8988T (cell line): ENCODE results near the gene CLBA1.

Source experiments
- DNase-seq: peaks from one replicate; pipeline ENCODE4 v3.0.0; 2011

Gene CLBA1

DNA sequence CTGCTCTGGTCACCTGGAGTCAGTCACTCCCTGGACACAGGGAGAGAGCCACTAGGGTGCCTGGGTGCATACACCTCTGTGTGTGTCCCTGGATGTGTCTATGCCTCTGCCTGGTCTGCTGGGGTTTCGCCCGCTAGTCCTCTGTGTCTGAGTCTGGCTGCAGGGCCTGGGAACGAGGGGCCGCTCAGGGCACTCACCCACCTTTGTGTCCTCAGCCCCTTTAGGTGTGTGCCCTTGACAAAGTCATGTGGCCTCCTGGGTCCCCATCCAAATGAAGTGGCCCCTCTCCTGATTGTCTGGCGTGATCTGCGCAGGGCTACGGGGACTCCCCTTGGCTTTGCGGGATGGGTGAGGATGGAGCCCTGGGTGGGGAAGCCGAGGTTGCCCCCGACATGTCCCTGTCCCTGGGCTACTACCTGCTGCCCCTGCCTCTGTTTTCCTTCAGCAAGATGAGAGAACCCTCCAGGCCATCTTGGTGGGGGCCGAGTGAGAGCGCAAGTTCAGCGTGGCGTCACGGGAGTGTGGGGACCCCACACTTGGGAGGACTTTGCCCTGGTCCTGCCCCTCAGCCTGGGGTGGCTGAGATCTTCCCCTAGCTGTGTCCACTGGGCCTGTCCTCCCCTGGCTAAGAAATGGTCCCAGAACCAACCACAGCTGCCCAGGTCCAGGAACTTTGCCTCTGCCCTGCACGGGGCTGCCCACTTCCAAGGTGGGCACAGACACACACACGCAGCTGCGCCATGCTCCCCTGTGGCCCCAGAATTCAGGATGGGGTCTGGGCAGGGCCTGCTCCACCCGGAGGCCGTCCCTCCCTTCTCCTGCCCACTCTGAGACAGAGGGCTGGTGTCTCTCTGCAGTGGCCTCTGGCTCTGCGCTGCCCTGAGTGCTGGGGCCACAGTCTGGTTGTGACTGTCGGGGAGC, 4.7 kb upstream of the CLBA1 start:
- DNase-seq: no peak

DNA sequence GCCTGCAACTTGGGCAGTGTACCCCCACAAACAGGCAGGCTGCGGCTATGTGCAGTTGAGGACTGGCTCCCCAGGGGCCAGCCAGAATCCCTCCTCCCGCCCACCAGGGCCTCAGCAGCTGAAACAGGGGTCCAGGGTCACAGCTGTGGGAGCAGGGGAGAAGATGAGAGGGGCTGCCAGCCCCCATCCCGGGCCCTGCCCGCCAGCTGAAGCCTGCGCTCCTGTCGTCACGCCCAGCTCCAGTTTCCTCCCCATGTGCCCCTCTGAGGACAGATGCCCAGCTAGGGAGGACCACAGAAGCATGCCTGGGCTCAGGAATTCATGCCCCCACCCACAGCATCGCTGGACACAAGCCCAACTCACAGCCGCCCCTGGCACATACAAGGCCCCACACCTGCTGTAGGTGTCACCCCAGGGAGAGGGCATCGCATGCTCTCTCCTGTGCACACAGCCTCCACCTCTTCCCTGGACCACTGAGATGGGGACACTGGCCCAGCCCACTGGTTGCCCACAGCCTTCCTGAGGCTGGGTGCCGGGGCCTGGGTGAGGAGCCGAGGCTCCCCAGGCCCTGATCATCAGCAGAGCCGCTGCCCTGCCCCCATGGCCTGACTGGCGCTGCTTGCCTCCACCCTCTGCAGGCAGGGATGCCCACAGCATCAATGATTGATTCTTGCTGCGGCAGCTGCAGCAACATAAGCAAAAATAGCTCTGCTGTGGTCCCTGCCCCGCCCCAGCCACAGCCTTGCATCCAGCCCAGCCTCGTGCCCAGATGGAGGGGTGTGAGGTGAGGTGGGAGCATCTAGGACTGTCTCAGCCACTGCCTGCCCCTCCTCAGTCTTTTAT, 3.7 kb upstream of the CLBA1 start:
- DNase-seq: no peak

DNA sequence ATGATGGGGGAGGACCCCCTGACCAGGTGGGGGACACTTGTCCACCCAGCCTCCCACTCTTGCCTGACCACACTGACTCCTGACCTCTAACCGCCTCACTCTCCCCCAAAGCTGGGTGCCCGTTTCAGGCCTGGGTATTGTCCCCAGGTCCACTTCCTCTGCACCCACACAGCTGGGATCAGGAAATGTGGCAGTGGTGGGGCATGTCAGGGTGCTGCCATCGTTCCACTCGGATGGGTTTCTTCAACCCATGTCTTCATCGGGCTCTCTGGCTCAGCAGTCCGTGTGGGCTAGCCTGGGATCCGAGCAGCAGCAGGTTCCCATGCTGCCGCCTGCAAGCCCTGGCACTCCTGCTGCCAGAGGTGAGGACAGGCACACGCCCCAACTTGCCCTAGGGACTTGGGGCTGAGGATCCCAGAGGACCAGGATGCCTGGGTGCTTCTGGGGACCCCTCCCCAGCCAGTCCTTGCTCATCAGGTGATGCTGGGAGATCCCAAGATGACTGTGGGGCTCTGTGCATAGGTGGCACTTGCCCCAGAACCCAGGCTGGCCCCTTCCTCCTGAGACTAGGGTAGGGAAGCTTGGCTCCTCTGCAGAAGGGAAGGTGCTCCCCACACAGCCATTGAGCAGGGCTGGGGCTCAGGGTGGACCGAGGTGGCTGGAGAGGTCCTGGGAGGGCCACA, 2.9 kb upstream of the CLBA1 start:
- no peak for DNase-seq

DNA sequence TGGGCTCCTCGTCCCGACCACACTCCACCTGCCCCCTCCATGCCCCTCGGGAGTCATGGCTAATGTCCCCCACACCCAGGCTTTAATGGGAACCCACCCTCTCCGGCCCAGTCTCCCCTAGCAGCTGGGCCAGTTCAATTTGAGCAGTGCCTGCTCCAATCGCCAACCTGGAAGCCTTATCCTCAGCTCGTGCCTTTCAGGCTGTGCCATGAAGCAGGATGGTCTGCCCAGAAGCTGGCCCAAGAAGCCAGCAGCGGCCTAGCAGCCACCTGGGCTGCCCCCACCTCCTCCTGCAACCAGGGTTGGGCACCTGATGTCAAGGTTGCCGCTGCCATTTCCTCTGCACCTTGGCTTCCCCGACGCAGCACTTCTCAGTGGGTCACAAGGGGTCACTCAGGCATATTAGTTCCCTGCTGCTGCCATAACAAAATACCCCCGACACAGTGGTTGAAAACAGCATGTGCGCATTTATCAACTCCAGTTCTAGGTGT, 2.3 kb upstream of the CLBA1 start:
- no peak for DNase-seq

DNA sequence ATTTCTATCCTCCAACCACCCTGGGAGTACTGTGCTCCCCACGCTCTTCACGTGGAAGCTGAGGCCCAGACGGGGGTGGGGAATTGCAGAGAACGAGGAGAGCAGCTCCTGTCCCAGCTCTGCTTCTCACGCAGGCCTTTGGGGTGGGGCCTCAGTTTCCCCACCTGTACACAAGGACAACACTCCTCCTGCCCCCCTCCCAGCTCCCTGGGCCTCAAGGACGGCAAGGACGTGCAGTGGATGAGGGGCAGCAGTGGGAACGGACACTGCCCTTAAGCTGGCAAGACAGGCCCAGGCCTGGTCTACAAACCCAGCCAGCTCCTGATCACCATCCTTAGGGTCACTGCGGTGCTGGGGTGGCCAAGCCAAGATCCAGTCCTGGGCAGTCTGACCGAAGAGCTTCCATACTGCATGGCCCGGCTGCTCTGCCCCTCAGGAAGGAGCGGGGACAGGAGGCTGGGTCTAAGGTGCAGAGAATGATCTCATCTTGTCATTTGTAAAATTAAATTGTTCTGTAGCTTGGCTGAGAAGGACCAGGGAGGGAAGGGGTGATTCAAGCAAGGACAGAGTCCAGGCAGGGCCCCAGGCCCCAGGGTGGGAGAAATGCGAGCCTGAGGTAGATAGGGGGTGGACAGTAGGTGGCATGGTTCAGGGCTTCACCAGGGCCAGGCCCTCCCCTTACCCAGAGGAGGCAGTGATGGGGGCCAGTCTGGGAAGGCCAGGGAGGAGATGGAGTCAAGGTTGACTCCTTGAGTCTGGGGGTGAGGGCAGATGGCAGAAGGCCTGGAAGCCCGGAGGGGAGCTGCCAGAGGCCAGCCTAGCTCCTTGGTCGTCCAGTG, 1.3 kb upstream of the CLBA1 start:
- DNase-seq: no peak

GRCh38 chr14:104986487-104987164, 1.0 kb downstream of the CLBA1 start:
- DNase-seq: no peak

DNA sequence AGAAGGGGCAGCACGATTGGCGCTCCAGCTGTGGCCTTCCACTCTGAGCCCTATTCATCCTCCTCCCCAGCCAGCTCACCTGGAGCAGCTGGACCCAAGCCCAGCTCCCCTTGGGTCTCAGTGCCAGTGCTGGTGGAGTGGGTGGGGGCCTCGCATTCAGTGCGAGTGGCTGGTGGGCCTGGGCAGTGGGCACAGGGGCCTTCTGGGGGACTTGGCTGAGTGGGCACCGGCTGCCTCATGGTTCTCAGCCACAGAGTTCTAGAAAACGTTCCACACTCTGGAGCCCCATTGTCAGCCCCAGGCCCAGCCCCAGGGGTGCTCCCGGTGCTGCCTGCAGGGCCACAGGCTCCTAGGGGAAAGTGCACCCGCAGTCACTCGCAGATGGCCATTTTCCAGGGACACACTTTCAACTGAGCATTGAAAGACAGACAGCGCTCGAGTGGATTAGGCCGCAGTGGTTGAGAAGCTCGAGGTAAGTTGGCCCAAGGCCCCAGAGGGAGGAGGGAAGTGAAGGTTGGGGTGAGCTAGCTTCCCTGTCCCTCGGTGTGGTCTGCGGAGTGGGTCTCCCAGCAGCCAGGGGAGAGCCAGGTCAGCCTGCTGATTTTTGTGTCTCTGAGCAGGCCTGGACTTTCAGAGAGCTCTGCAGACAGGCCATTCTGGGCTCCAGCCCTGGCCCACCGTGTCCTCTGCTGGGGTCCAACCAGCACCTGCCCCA, 3.8 kb downstream of the CLBA1 start:
- no peak for DNase-seq

DNA sequence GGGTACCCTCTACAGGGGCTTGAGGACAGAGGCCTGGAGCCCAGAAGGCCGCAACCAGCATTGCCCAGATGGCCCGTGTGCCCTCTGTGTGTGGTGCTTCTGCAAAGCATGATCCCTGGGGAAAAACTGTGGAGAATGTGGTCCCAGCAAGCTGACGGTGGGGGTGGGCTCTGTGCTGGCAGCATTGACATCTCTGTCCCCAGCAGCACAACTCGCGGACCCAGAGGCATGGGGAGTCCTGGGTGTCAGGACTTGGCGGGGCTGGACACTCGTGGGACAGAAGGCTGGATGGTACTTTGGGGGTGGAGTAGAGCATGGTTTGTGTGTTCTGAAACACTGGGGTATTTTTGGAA, 4.3 kb downstream of the CLBA1 start:
- no peak for DNase-seq

- no peak for DNase-seq
Measured at GRCh38 chr14:104991896-104992230, 6.3 kb downstream of the CLBA1 start.

DNA sequence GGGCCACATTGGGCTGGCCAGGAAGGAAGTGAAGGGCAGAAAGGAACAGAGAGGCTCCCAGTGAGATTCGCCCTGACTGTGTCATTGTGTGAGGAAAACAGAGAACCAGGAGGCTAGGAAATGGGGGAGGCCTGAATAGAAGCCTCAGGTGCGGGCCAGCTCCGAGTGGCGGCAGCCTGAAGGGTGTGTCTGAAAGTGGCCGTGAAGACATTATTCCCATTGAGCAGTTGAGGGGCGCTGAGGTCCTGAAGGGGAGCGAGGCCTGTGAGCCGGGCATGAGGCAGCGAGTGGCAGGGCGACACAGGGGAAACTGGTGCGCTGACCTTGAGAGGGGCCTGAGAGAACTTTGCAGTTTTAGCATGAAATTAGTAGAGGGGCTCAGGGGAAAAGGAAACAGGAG, 6.9 kb downstream of the CLBA1 start:
- no peak for DNase-seq

GRCh38 chr14:104993306-104993705, 7.7 kb downstream of the CLBA1 start:
- no peak for DNase-seq

DNA sequence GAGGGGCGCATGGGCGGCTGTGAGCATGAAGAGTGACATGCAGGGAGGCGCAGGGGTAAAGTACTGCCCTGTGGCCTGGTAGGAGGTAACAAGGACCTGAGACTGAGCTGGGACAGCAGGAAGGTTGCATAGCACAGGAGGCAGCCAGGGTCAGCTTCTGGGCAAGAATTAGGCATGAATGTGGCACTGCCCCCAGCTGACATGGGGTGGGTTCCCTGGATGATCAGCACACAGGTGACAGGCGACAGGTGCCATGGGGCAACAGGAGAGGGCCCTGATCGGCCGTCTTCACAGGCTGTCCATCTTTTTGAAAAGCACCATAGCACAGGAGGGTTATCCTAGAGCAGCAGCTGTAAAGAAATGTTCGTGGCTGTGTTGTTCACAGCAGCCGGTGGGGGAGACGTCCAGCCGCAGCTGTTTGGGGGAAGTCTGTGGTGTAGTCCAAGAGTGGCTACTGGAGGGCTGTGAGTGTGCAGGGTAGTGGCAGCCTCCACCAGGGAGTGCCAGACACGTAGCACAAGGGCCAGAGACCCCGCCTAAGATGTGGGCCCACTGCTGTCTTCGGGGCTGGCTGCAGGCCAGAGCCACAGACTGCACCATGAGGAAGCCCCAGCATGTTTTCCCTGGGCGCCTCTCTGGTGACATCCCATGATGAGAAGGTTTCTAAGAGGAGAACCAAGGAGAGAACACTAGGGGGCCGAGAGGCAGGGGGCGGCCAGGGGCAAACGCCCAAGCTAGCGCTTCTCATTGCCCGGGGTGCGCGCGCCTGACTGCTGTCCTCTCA, 8.4 kb downstream of the CLBA1 start:
- DNase-seq: no peak

GRCh38 chr14:104994978-104995377, 9.4 kb downstream of the CLBA1 start:
- DNase-seq: no peak

DNA sequence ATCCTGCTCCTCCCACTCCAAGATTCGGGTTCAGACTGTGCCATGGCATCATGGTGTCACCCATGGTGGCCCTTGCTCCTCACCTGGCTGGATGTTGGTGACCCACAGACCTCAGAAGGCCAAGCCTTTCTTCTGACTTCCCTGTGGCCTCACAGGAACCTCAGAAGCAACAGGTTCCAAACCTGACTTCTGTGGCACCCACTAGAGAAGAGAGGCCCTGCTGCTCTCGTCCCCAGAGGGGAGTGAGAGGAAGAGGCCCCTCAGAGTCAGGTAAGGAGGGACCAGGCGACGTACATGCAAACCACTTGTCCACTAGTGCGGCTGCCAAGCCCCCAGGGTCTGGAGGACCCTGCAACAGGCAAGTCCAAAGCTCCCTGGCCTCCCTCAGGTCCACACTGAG, 10.4 kb downstream of the CLBA1 start:
- DNase-seq: no peak

- DNase-seq: no peak
Measured at GRCh38 chr14:104996483-104996882, 10.9 kb downstream of the CLBA1 start.

GRCh38 chr14:104998801-104999200, 13.2 kb downstream of the CLBA1 start:
- no peak for DNase-seq

DNA sequence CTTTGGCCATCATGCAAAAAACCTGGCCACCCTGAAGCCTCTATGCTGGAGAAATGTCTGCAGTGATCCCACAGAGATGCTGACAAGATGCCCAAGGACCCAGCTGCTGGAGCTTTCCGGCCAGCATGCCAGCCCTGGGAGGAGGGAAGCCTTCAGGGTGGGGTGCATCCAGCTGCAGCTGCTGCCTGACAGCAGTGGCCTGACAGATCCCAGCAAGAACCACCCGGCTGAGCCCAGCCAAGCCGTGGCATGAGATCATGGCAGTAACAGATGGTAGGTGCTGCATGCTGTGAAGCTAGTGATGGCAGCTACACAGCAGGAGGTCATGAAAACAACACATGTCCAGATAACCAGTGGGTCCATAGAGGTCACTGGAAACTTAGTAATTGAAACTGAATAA, 13.8 kb downstream of the CLBA1 start:
- DNase-seq: no peak

DNA sequence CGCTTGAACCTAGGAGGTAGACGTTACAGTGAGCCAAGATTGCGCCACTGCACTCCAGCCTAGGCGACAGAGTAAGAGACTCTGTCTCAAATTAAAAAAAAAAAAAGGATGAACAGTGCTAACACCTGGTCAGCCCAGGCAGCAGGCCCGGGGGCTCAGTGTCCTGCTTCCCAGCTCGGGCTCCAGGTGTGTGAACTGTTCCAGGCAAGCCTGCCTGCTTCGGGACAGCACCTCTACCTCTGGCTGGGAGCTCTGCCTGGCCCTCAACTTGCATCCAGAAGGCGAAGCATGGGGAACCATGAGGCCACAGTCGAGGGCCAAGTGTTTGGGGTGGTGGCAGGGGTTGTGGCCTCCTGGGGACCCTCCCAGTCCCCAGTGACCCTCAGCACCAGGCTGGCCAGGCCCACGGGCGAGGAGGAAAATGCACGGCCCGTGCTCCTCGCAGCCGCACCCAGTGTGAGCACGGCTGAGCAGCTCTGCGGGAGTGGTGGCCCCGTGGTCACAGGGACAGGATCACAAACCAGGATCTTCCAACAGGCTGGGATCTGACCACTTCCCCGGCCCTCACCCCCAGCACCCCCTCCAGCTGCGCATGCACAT, 19.8 kb downstream of the CLBA1 start:
- DNase-seq: no peak

DNA sequence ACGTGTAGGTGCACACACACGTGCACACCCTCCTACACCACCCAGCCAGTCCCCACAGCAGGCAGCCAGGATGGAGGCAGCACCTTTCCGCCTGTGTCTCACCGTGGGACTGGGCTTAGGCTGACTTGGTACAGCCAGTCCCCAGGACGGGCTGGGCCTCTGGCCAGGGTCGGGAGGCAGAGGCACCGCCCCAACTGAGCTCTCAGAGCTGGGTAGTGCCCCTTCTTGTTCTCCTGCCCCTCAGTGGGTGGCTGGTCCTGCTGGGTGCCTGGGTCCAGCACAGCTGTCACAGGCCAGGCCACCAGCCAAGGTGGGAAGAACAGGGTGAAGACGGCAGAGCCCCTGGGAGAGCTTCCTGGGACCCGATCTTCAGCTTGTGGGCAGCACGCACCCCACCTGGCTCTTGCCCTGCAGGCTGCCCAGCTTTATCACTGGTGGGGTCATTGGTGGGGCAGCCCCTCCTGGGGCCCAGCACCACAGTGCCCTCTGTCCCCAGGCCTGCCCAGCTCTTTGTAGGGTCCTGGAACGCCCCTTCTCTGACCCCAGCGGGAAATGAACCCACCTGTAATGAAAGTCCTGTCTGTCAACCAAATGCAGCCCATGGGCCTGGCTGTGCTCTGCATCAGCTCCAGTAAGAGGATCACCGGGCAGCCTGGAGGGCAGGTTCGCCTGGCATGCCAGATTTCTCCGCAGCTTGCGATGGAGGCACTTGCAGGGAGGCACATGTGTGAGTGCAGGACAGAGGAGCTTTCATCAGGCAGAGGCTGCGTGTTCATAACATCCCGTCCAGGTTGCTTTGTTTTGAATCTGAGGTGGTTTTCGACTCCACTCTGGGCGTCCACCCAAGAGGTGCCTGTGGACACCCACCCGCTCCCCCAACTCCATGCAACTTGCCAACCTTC, 20.6 kb downstream of the CLBA1 start:
- no peak for DNase-seq
